ENCODE data around the gene PPIP5K1.
"Not testable (repeated sequence)": the region's sequence is repeated elsewhere in the genome, so short reads cannot be mapped to it uniquely, and the experiment has no call there.

PPIP5K1 gene

GRCh38 chr15:43544266-43544665 is 45.7 kb downstream of the PPIP5K1 start:
- DNase-seq (ENCODE audit: low read depth): no peak

DNA sequence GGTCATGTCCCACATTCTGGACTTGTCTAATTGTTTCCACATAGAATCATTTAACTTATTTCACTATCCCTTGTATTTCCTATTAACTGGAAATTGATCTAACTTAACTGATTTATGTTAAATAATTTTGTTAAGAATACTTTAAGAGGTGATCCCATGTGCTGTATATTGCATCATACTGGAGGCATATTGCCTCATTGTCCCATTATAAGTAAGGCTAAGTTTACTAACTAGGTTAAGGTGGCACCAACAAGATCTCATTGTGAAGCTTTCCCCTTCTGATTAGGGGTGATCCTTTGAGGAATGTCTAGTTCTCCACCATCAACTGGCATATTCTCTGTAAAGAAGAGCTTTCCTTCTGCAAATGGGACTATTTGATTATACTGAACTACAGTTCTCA is 48.2 kb downstream of the PPIP5K1 start:
- DNase-seq (ENCODE audit: low read depth): no peak

- no peak for DNase-seq (ENCODE audit: low read depth)
Measured at GRCh38 chr15:43538091-43538490, 51.9 kb downstream of the PPIP5K1 start.

DNA sequence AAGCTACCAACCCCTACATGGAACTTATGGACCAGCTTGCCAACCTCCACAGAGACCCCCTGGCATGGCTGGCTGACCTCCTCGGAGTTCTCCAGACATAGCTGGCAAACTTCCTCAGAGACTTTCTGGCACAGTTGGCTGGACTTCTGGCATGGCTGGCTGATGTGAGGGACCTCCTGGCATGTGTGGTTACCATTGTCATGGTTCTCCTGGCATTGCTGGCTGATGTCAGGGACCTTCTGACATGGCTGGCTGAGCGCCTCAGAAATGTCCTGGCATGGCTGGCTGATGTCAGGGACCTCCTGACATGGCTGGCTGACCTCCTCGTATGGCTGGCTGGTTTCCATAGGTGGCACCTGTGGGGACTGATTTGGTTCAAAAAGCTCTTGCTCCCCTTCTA is 55.1 kb downstream of the PPIP5K1 start:
- DNase-seq (ENCODE audit: low read depth): no peak

GRCh38 chr15:43532826-43533225 is 57.2 kb downstream of the PPIP5K1 start:
- DNase-seq (ENCODE audit: low read depth): not testable (repeated sequence)

- no peak for DNase-seq (ENCODE audit: low read depth)
Measured at GRCh38 chr15:43531018-43531670, 58.9 kb downstream of the PPIP5K1 start.

GRCh38 chr15:43529587-43530345 is 60.2 kb downstream of the PPIP5K1 start:
- no peak for DNase-seq (ENCODE audit: low read depth)

DNA sequence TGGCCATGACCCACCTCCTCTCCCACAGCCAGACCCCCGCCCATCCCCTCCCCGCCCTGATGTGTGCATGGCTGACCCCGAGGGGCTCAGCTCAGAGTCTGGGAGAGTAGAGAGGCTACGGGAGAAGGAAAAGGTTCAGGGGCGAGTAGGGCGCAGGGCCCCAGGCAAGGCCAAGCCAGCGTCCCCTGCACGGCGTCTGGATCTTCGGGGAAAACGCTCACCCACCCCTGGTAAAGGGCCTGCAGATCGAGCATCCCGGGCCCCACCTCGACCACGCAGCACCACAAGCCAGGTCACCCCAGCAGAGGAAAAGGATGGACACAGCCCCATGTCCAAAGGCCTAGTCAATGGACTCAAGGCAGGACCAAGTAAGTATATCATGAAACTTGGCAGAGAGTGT is 60.9 kb downstream of the PPIP5K1 start:
- DNase-seq (ENCODE audit: low read depth): no peak

DNA sequence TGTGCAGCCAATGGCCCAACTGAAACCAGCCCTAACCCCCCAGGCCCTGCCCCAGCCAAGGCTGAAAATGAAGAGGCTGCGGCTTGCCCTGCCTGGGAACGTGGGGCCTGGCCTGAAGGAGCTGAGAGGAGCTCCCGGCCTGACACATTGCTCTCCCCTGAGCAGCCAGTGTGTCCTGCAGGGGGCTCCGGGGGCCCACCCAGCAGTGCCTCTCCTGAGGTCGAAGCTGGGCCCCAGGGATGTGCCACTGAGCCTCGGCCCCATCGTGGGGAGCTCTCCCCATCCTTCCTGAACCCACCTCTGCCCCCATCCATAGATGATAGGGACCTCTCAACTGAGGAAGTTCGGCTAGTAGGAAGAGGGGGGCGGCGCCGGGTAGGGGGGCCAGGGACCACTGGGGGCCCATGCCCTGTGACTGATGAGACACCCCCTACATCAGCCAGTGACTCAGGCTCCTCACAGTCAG is 61.4 kb downstream of the PPIP5K1 start:
- DNase-seq (ENCODE audit: low read depth): no peak

- DNase-seq (ENCODE audit: low read depth): no peak
Measured at GRCh38 chr15:43527802-43528541, 62.0 kb downstream of the PPIP5K1 start.

DNA sequence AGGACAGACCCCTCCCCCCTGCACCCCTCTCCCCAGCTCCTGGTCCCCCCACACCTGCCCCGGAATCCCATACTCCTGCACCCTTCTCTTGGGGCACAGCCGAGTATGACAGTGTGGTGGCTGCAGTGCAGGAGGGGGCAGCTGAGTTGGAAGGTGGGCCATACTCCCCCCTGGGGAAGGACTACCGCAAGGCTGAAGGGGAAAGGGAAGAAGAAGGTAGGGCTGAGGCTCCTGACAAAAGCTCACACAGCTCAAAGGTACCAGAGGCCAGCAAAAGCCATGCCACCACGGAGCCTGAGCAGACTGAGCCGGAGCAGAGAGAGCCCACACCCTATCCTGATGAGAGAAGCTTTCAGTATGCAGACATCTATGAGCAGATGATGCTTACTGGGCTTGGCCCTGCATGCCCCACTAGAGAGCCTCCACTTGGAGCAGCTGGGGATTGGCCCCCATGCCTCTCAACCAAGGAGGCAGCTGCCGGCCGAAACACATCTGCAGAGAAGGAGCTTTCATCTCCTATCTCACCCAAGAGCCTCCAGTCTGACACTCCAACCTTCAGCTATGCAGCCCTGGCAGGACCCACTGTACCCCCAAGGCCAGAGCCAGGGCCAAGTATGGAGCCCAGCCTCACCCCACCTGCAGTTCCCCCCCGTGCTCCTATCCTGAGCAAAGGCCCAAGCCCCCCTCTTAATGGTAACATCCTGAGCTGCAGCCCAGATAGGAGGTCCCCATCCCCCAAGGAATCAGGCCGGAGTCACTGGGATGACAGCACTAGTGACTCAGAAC is 62.8 kb downstream of the PPIP5K1 start:
- no peak for DNase-seq (ENCODE audit: low read depth)

- no peak for DNase-seq (ENCODE audit: low read depth)
Measured at GRCh38 chr15:43526261-43526930, 63.6 kb downstream of the PPIP5K1 start.

- DNase-seq (ENCODE audit: low read depth): no peak
Measured at GRCh38 chr15:43525131-43525530, 64.9 kb downstream of the PPIP5K1 start.

DNA sequence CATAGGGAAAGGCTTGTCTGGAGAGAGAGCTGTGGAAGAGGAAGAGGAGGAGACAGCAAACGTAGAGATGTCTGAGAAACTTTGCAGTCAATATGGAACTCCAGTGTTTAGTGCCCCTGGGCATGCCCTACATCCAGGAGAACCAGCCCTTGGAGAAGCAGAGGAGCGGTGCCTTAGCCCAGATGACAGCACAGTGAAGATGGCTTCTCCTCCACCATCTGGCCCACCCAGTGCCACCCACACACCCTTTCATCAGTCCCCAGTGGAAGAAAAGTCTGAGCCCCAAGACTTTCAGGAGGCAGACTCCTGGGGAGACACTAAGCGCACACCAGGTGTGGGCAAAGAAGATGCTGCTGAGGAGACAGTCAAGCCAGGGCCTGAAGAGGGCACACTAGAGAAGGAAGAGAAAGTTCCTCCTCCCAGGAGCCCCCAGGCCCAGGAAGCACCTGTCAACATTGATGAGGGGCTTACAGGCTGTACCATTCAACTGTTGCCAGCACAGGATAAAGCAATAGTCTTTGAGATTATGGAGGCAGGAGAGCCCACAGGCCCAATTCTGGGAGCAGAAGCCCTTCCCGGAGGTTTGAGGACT is 65.7 kb downstream of the PPIP5K1 start:
- DNase-seq (ENCODE audit: low read depth): no peak

GRCh38 chr15:43523646-43524045 is 66.4 kb downstream of the PPIP5K1 start:
- DNase-seq (ENCODE audit: low read depth): no peak

- no peak for DNase-seq (ENCODE audit: low read depth)
Measured at GRCh38 chr15:43522247-43522646, 67.8 kb downstream of the PPIP5K1 start.

- DNase-seq (ENCODE audit: low read depth): no peak
Measured at GRCh38 chr15:43521419-43521818, 68.6 kb downstream of the PPIP5K1 start.

GRCh38 chr15:43520138-43520537 is 69.9 kb downstream of the PPIP5K1 start:
- no peak for DNase-seq (ENCODE audit: low read depth)

GRCh38 chr15:43519196-43519595 is 70.8 kb downstream of the PPIP5K1 start:
- DNase-seq (ENCODE audit: low read depth): no peak

DNA sequence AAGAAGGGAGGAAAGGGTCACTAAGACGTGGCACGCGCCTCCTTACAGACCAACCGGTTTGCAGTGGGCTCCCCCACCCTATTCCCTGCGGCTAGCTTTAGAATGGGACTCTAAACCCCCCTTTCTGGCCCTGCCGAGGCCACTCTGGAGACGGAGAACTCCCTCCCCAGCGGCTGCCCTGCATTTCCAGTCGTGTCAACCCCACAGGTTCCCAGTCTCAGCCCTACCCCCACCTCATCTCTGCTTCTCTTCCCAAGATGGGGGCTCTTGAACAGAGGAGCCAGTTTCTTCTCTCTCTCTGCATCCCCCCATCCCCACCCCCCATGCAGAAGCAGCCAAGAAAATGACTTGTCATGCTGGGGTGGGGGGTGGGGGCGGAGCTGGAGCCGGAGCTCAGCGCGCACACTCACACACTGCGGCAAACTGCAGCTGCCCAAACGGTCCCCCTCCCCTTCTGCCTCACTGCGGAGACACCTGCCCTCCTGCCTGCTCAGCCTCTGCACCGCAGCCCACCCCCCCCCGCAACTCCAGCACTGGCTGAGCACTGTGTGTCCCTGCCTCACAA is 71.7 kb downstream of the PPIP5K1 start:
- DNase-seq (ENCODE audit: low read depth): no peak

Data from activated T-cell treated with anti-CD3 and anti-CD28 coated beads for 1 hour (primary cell).